Central memory CD8-positive, alpha-beta T cell (primary cell): ENCODE data around the gene KPNA5.

Experiments
- ATAC-seq: fragments of 150-1000 bp; cut with Tn5 transposase; replicated peaks from 2 replicates; pipeline ENCODE4 v1.10.0; 2022; ENCODE audit warnings: mild to moderate bottlenecking, moderate FRiP score, moderate number of reproducible peaks; ENCODE audit not compliant: poor library complexity, severe bottlenecking; ENCODE audit errors: extremely low read depth
- DNase-seq, 2 donors: peaks; one replicate each; pipeline ENCODE4 v3.0.0; 2021; ENCODE audit warnings: low spot score in 2 of 2
- H3K27ac Mint-ChIP-seq: one replicate; pipeline ENCODE4 v1.8.0; 2022; ENCODE audit warnings: low read depth, mild to moderate bottlenecking, moderate library complexity, mixed read lengths
- H3K27me3 Mint-ChIP-seq: one replicate; pipeline ENCODE4 v1.8.0; 2022; ENCODE audit warnings: mixed read lengths
- H3K36me3 Mint-ChIP-seq: one replicate; pipeline ENCODE4 v1.8.0; 2022; ENCODE audit warnings: mild to moderate bottlenecking, moderate library complexity, mixed read lengths; ENCODE audit not compliant: insufficient read depth
- H3K4me1 Mint-ChIP-seq: one replicate; pipeline ENCODE4 v1.8.0; 2022; ENCODE audit warnings: mixed read lengths
- H3K4me3 Mint-ChIP-seq: one replicate; pipeline ENCODE4 v1.8.0; 2022; ENCODE audit warnings: mild to moderate bottlenecking, moderate library complexity, mixed read lengths
- H3K9me3 Mint-ChIP-seq: one replicate; pipeline ENCODE4 v1.8.0; 2022; ENCODE audit warnings: mixed read lengths

The KPNA5 gene

GRCh38 chr6:116766506-116767176 lies 85.6 kb downstream of the KPNA5 start:
- H3K27ac Mint-ChIP-seq, result no peak overlapping the region
- H3K36me3 Mint-ChIP-seq, result no peaks in the 10 kb centered on the region
- peak overlapping the region; percentile 53 for H3K4me3 Mint-ChIP-seq
- H3K4me1 Mint-ChIP-seq, result peaks cover 9% of the 10 kb centered on the region
- no peak for DNase-seq
- ATAC-seq, result no peak
- H3K27me3 Mint-ChIP-seq, result peaks cover 84% of the 10 kb centered on the region
- no peaks in the 10 kb centered on the region for H3K9me3 Mint-ChIP-seq

DNA sequence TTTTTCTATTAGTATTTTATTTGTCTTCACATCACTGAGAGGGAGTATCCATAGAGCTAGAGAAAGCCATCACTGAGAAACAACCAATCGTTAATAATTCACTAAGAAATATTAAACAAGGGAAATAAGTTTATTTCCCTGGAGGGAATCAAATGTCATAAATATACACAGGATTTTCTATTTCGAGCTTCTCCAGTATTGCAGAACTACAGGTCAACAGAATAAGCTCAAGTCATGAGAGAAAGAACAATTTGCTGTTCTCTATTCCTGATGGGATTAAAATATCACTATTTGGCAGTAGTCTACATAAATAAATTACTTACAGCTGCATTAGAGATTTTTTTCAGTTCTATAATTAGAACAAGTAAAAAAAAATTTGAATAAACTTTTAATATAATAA lies 86.7 kb downstream of the KPNA5 start:
- Mint-ChIP-seq H3K27ac (no peak overlapping the region), H3K4me1 (peaks cover 9% of the 10 kb centered on the region), H3K27me3 (peaks cover 76% of the 10 kb centered on the region), H3K36me3 (no peaks in the 10 kb centered on the region), H3K4me3 (no peak overlapping the region), H3K9me3 (no peaks in the 10 kb centered on the region)
- DNase-seq, result no peak
- ATAC-seq, result no peak

GRCh38 chr6:116772450-116772849 lies 91.4 kb downstream of the KPNA5 start:
- Mint-ChIP-seq H3K9me3 (no peaks in the 10 kb centered on the region), H3K27ac (no peak overlapping the region), H3K4me3 (no peak overlapping the region), H3K4me1 (no peaks in the 10 kb centered on the region), H3K36me3 (no peaks in the 10 kb centered on the region), H3K27me3 (peaks cover 30% of the 10 kb centered on the region)
- DNase-seq (no peak), ATAC-seq (no peak)

DNA sequence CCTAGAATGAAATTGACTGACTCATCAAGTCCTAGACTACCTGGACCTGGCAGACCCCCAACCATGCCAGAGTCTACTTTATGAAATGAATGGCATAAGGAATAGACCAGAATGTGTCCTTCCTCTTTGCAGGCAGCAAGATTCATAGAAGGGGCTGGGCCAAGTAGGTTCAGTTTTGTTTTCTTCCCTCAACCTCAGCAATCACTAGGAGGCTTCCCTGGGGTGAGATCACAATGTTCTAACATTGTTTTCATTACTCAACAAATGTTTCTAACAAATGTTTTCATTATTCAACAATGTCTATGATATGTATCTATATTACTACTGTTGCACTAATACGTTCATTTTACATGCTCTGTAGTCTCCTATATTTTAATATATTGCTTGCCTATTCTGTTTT lies 92.9 kb downstream of the KPNA5 start:
- Mint-ChIP-seq H3K27ac (no peak overlapping the region), H3K4me3 (no peak overlapping the region), H3K9me3 (no peaks in the 10 kb centered on the region), H3K4me1 (no peaks in the 10 kb centered on the region), H3K36me3 (no peaks in the 10 kb centered on the region), H3K27me3 (peaks cover 22% of the 10 kb centered on the region)
- ATAC-seq, result no peak
- no peak for DNase-seq

DNA sequence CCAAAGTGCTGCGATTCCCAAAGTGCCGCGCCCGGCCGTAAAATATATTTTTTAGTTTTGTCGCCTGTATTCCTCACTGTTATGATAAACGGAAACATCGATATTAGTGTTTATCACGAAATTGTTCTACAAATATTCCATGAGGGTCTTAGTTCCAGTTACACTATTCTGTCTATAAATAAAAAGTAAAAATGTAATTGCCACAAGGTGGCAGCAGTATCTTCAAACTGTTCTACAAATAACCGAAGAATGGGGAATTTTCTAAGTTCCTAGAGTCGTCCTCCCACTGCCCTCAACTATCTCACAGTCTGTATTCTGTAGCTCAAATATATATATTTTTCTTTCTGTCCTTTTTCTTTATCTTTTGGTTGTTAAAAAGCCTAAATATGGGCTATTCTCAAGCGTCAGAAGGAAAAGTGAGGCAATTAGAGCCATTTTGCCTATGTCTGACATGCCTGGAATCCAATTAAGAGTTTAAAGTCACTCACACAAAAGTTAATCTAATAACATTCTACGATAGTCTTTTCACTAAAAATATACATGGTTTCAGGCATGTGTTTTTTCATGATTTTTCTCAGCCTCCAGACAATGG lies 98.7 kb downstream of the KPNA5 start:
- H3K36me3 Mint-ChIP-seq, result peaks cover 2% of the 10 kb centered on the region
- DNase-seq, result no peak
- no peak overlapping the region for H3K27ac Mint-ChIP-seq
- H3K9me3 Mint-ChIP-seq, result no peaks in the 10 kb centered on the region
- H3K4me3 Mint-ChIP-seq, result no peak overlapping the region
- no peak for ATAC-seq
- H3K27me3 Mint-ChIP-seq, result peaks cover 29% of the 10 kb centered on the region
- no peaks in the 10 kb centered on the region for H3K4me1 Mint-ChIP-seq

- Mint-ChIP-seq H3K4me1 (no peaks in the 10 kb centered on the region), H3K9me3 (no peaks in the 10 kb centered on the region), H3K27ac (no peak overlapping the region), H3K4me3 (no peak overlapping the region), H3K27me3 (peaks cover 46% of the 10 kb centered on the region), H3K36me3 (peaks cover 2% of the 10 kb centered on the region)
- DNase-seq (no peak), ATAC-seq (no peak)
These were observed 102.8 kb downstream of the KPNA5 start for GRCh38 chr6:116783852-116784251.
